Osteocyte (in vitro differentiated cells): ENCODE results near the gene SLC25A46. TPM values are rescaled to one million over a fixed set of nuclear protein-coding genes. Genes with fewer than 3 reads are reported as not detected.

Source experiments
- DNase-seq: peaks from one replicate; pipeline ENCODE4 v3.0.0; 2021; ENCODE audit warnings: mixed read lengths; ENCODE audit not compliant: unreplicated experiment; ENCODE audit errors: extremely low spot score
- H3K27ac Mint-ChIP-seq: one replicate; pipeline ENCODE4 v1.8.0; 2021; ENCODE audit warnings: mild to moderate bottlenecking, mixed read lengths; ENCODE audit not compliant: unreplicated experiment
- H3K27me3 Mint-ChIP-seq: one replicate; pipeline ENCODE4 v1.8.0; 2021; ENCODE audit warnings: mixed read lengths; ENCODE audit not compliant: unreplicated experiment
- H3K36me3 Mint-ChIP-seq: one replicate; pipeline ENCODE4 v1.8.0; 2021; ENCODE audit warnings: mixed read lengths; ENCODE audit not compliant: unreplicated experiment
- H3K4me1 Mint-ChIP-seq: one replicate; pipeline ENCODE4 v1.8.0; 2021; ENCODE audit warnings: mixed read lengths; ENCODE audit not compliant: unreplicated experiment
- H3K4me3 Mint-ChIP-seq: one replicate; pipeline ENCODE4 v1.8.0; 2021; ENCODE audit warnings: mild to moderate bottlenecking, moderate library complexity, mixed read lengths; ENCODE audit not compliant: unreplicated experiment
- H3K9me3 Mint-ChIP-seq: one replicate; pipeline ENCODE4 v1.8.0; 2021; ENCODE audit warnings: mixed read lengths; ENCODE audit not compliant: unreplicated experiment
- CTCF ChIP-seq: fragments of 200-600 bp; sonication (generic); IDR thresholded peaks from 2 replicates; pipeline ENCODE4 v1.5.0; 2021; ENCODE audit warnings: antibody characterized with exemption, mild to moderate bottlenecking, moderate library complexity
- total RNA-seq: library from RNA; stranded (reverse); gene quantifications from 2 replicates; pipeline ENCODE4 v1.2.1, GENCODE V29; 2021

Gene SLC25A46
- total RNA-seq, 1 donor from 2014 or later: 41.9 TPM

- H3K36me3 Mint-ChIP-seq: no peaks in the 10 kb centered on the region
- peaks cover 17% of the 10 kb centered on the region for H3K4me1 Mint-ChIP-seq
- no peak for DNase-seq
- TF ChIP-seq CTCF: no peak
- H3K4me3 Mint-ChIP-seq: no peak overlapping the region
- no peak overlapping the region for H3K27ac Mint-ChIP-seq
- H3K27me3 Mint-ChIP-seq: peaks cover 35% of the 10 kb centered on the region
- H3K9me3 Mint-ChIP-seq: no peaks in the 10 kb centered on the region
Measured at GRCh38 chr5:110705349-110705748, 33.5 kb upstream of the SLC25A46 start.

GRCh38 chr5:110707260-110707844, 31.5 kb upstream of the SLC25A46 start:
- Mint-ChIP-seq H3K27me3 (peaks cover 46% of the 10 kb centered on the region), H3K27ac (no peak overlapping the region), H3K4me3 (no peak overlapping the region), H3K4me1 (peaks cover 16% of the 10 kb centered on the region), H3K9me3 (no peaks in the 10 kb centered on the region), H3K36me3 (no peaks in the 10 kb centered on the region)
- no peak for TF ChIP-seq CTCF
- no peak for DNase-seq

- Mint-ChIP-seq H3K27me3 (peaks cover 18% of the 10 kb centered on the region), H3K27ac (no peak overlapping the region)
Measured at GRCh38 chr5:110716247-110717245, 22.3 kb upstream of the SLC25A46 start.

GRCh38 chr5:110718311-110718710, 20.5 kb upstream of the SLC25A46 start:
- no peaks in the 10 kb centered on the region for H3K36me3 Mint-ChIP-seq
- H3K27ac Mint-ChIP-seq: no peak overlapping the region
- TF ChIP-seq CTCF: no peak
- no peak overlapping the region for H3K4me3 Mint-ChIP-seq
- no peaks in the 10 kb centered on the region for H3K9me3 Mint-ChIP-seq
- no peak for DNase-seq
- no peaks in the 10 kb centered on the region for H3K4me1 Mint-ChIP-seq
- H3K27me3 Mint-ChIP-seq: peaks cover 13% of the 10 kb centered on the region

More at GRCh38 chr5:110716247-110717245, 22.3 kb upstream of the SLC25A46 start:
- TF ChIP-seq CTCF: peak; percentile 43
- DNase-seq: no peak
- no peaks in the 10 kb centered on the region for H3K36me3 Mint-ChIP-seq
- no peak overlapping the region for H3K4me3 Mint-ChIP-seq
- no peaks in the 10 kb centered on the region for H3K9me3 Mint-ChIP-seq
- no peaks in the 10 kb centered on the region for H3K4me1 Mint-ChIP-seq
